ENCODE results near the gene SEMA5A.

The SEMA5A gene

DNA sequence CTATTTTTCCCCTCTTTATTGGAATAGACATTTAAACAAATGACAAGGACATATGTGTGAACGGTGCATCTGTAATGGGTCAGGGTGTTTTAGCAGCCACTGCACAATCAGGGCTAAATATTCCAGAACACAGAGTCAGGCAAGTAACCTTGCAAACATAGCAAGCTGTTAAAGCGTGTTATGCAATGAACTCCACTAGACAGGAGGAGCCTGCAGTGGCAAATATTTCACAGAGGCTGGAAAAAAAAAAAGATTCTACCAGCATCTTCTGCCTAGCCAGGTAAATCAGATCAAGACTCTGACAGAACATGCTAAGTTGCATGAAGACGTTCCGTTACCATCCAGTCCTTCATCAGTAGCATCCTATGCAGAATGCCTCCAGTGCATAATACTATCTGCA lies 171.8 kb downstream of the SEMA5A start:
- Histone ChIP-seq H3K4me1 (ENCODE audit: control insufficient read depth in 2 of 2, insufficient read depth in 2 of 2, low read length in 2 of 2) (no peaks in the 10 kb centered on the region), H3K9ac (ENCODE audit: low read depth in 1 of 2, low read length in 2 of 2) (no peak overlapping the region), H3K27me3 (ENCODE audit: control insufficient read depth in 2 of 2, insufficient read depth in 2 of 2, low read length in 2 of 2) (no peaks in the 10 kb centered on the region), H3K4me3 (ENCODE audit: low read length in 2 of 2) (no peak overlapping the region), H3K36me3 (ENCODE audit: control insufficient read depth in 2 of 2, insufficient read depth in 2 of 2, low read length in 2 of 2) (peaks cover 5 to 8% of the 10 kb centered on the region in 2 donors), H3K9me3 (ENCODE audit: control insufficient read depth in 2 of 2, low read length in 2 of 2) (no peaks in the 10 kb centered on the region), H3K27ac (ENCODE audit: low read depth in 2 of 2, low read length in 2 of 2) (no peak overlapping the region)

DNA sequence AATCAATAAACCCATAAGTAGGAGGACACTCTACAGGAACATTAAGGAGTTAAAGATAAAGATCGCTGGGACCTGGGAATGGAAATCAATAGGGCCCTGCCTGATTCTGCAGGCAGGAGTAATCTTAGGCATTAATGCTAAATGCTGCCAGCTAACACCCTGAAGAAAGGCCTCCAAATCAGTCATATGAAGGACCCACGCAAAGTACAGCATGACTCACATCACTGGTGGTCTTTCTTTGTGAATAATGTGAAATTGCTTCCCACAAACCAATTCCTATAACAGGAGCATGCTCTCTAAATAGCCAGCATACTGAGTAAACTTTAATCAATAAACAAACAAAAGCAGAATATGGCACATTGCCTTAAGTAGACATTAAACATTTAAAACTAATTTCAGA lies 172.3 kb downstream of the SEMA5A start:
- peaks cover 5 to 7% of the 10 kb centered on the region in 2 donors for H3K36me3 ChIP-seq (ENCODE audit: control insufficient read depth in 2 of 2, insufficient read depth in 2 of 2, low read length in 2 of 2)
- H3K27me3 ChIP-seq (ENCODE audit: control insufficient read depth in 2 of 2, insufficient read depth in 2 of 2, low read length in 2 of 2), result no peaks in the 10 kb centered on the region
- H3K27ac ChIP-seq (ENCODE audit: low read depth in 2 of 2, low read length in 2 of 2), result no peak overlapping the region
- H3K4me1 ChIP-seq (ENCODE audit: control insufficient read depth in 2 of 2, insufficient read depth in 2 of 2, low read length in 2 of 2), result no peaks in the 10 kb centered on the region
- no peak overlapping the region for H3K4me3 ChIP-seq (ENCODE audit: low read length in 2 of 2)
- no peaks in the 10 kb centered on the region for H3K9me3 ChIP-seq (ENCODE audit: control insufficient read depth in 2 of 2, low read length in 2 of 2)
- H3K9ac ChIP-seq (ENCODE audit: low read depth in 1 of 2, low read length in 2 of 2), result no peak overlapping the region

DNA sequence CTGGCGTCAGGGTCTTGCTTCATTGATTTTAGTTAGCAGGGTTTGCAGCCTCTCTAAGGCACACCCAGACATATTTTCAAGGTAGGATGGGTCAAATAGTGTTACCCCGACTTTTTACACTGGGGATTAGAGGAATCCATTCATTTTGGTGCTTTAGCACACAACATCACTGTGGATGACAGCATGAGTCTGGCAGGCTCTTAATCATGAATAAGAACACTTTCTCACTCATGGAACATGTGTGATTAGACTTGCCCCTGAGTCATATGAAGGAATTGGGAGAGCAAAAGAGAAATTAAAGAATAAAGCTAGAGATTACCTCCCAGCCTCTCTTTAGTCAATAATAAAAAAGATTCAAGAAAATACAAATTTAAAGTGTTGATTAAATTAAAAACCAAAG lies 175.6 kb downstream of the SEMA5A start:
- Histone ChIP-seq H3K36me3 (ENCODE audit: control insufficient read depth in 2 of 2, insufficient read depth in 2 of 2, low read length in 2 of 2) (peaks cover 4 to 5% of the 10 kb centered on the region in 2 donors), H3K27me3 (ENCODE audit: control insufficient read depth in 2 of 2, insufficient read depth in 2 of 2, low read length in 2 of 2) (no peaks in the 10 kb centered on the region), H3K27ac (ENCODE audit: low read depth in 2 of 2, low read length in 2 of 2) (no peak overlapping the region), H3K4me3 (ENCODE audit: low read length in 2 of 2) (no peak overlapping the region), H3K4me1 (ENCODE audit: control insufficient read depth in 2 of 2, insufficient read depth in 2 of 2, low read length in 2 of 2) (no peaks in the 10 kb centered on the region), H3K9ac (ENCODE audit: low read depth in 1 of 2, low read length in 2 of 2) (no peak overlapping the region), H3K9me3 (ENCODE audit: control insufficient read depth in 2 of 2, low read length in 2 of 2) (no peaks in the 10 kb centered on the region)

DNA sequence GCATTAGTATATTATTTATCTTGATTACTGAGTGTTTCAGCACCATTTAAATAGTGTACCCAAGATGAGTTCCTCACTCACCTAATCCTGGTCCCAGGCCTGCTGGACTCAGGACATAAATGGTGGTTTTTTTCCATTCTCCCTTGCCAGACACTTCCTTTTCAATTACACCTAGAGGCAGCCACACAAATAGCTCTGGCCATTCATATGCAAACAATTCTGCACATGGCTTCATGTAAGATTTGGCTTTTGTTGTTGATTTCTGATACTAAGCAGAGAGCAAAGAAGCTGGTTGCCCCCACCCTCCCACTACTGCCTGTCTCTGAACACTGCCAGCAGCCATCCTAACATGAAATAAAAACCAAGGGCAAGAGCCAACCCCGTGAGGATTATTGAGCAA lies 180.4 kb downstream of the SEMA5A start:
- Histone ChIP-seq H3K36me3 (ENCODE audit: control insufficient read depth in 2 of 2, insufficient read depth in 2 of 2, low read length in 2 of 2) (no peaks in the 10 kb centered on the region), H3K4me3 (ENCODE audit: low read length in 2 of 2) (no peak overlapping the region), H3K9me3 (ENCODE audit: control insufficient read depth in 2 of 2, low read length in 2 of 2) (no peaks in the 10 kb centered on the region), H3K4me1 (ENCODE audit: control insufficient read depth in 2 of 2, insufficient read depth in 2 of 2, low read length in 2 of 2) (no peaks in the 10 kb centered on the region), H3K27ac (ENCODE audit: low read depth in 2 of 2, low read length in 2 of 2) (no peak overlapping the region), H3K9ac (ENCODE audit: low read depth in 1 of 2, low read length in 2 of 2) (no peak overlapping the region), H3K27me3 (ENCODE audit: control insufficient read depth in 2 of 2, insufficient read depth in 2 of 2, low read length in 2 of 2) (no peaks in the 10 kb centered on the region)

DNA sequence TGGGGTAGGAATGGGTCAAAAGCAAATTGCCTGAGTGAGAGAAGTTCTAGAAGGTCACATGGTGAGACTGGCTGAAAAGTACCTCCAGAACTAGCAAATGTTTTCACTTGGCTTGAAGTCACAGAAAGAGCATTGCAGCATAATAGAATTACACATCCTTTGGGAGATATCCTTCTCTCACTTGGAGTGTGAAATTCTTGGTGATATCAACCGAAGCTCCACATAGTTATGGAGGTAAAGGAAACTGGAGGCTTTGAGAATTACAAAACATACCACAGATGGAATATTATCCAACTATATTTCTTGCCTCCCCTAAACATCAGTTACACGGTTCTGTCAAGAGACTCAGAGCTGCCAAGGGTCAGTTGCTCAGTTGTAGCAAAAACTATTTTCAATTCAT lies 182.4 kb downstream of the SEMA5A start:
- no peak overlapping the region for H3K27ac ChIP-seq (ENCODE audit: low read depth in 2 of 2, low read length in 2 of 2)
- no peak overlapping the region for H3K9ac ChIP-seq (ENCODE audit: low read depth in 1 of 2, low read length in 2 of 2)
- H3K9me3 ChIP-seq (ENCODE audit: control insufficient read depth in 2 of 2, low read length in 2 of 2), result no peaks in the 10 kb centered on the region
- no peaks in the 10 kb centered on the region for H3K36me3 ChIP-seq (ENCODE audit: control insufficient read depth in 2 of 2, insufficient read depth in 2 of 2, low read length in 2 of 2)
- H3K4me3 ChIP-seq (ENCODE audit: low read length in 2 of 2), result no peak overlapping the region
- H3K4me1 ChIP-seq (ENCODE audit: control insufficient read depth in 2 of 2, insufficient read depth in 2 of 2, low read length in 2 of 2), result no peaks in the 10 kb centered on the region
- H3K27me3 ChIP-seq (ENCODE audit: control insufficient read depth in 2 of 2, insufficient read depth in 2 of 2, low read length in 2 of 2), result no peaks in the 10 kb centered on the region

DNA sequence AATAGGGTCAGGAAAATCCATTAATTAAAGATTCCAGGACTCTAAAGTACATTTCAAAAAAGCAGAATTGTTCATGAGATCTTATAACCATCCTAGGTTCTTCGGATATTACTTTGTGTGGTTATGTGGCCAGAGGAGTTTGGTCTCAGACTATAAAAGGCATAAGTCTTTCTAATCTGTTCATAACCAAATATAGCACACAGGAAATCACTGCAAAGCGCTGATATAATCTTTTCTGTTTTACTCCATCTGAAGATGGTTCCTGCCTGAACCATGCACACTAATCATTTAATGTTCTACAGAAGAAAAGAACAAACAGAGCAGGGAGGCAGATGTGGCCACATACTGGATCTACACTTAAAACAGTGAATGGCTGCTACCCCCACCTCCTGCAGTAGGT lies 182.8 kb downstream of the SEMA5A start:
- Histone ChIP-seq H3K9me3 (ENCODE audit: control insufficient read depth in 2 of 2, low read length in 2 of 2) (no peaks in the 10 kb centered on the region), H3K36me3 (ENCODE audit: control insufficient read depth in 2 of 2, insufficient read depth in 2 of 2, low read length in 2 of 2) (no peaks in the 10 kb centered on the region), H3K4me3 (ENCODE audit: low read length in 2 of 2) (no peak overlapping the region), H3K27me3 (ENCODE audit: control insufficient read depth in 2 of 2, insufficient read depth in 2 of 2, low read length in 2 of 2) (no peaks in the 10 kb centered on the region), H3K9ac (ENCODE audit: low read depth in 1 of 2, low read length in 2 of 2) (no peak overlapping the region), H3K27ac (ENCODE audit: low read depth in 2 of 2, low read length in 2 of 2) (no peak overlapping the region), H3K4me1 (ENCODE audit: control insufficient read depth in 2 of 2, insufficient read depth in 2 of 2, low read length in 2 of 2) (no peaks in the 10 kb centered on the region)

DNA sequence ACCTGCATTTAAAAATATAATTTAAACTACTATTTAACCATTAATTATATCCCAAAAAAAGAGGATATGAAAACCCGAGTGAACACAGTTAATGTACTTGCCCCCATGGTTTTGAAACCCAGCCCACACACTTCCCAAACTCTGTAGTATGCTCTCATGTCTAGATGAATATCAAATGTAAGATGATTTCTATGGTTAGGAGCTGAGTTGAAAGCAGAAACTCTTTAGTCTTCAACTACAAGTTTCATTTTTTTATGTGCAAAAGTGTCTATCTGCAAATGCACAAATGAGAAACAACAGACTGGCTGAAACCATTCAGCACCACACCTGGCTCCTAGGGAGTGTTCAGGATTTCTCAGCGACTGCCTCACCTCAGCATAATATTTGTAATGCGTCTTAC lies 183.3 kb downstream of the SEMA5A start:
- Histone ChIP-seq H3K36me3 (ENCODE audit: control insufficient read depth in 2 of 2, insufficient read depth in 2 of 2, low read length in 2 of 2) (no peaks in the 10 kb centered on the region), H3K9ac (ENCODE audit: low read depth in 1 of 2, low read length in 2 of 2) (no peak overlapping the region), H3K4me3 (ENCODE audit: low read length in 2 of 2) (no peak overlapping the region), H3K9me3 (ENCODE audit: control insufficient read depth in 2 of 2, low read length in 2 of 2) (no peaks in the 10 kb centered on the region), H3K4me1 (ENCODE audit: control insufficient read depth in 2 of 2, insufficient read depth in 2 of 2, low read length in 2 of 2) (no peaks in the 10 kb centered on the region), H3K27me3 (ENCODE audit: control insufficient read depth in 2 of 2, insufficient read depth in 2 of 2, low read length in 2 of 2) (no peaks in the 10 kb centered on the region), H3K27ac (ENCODE audit: low read depth in 2 of 2, low read length in 2 of 2) (no peak overlapping the region)

DNA sequence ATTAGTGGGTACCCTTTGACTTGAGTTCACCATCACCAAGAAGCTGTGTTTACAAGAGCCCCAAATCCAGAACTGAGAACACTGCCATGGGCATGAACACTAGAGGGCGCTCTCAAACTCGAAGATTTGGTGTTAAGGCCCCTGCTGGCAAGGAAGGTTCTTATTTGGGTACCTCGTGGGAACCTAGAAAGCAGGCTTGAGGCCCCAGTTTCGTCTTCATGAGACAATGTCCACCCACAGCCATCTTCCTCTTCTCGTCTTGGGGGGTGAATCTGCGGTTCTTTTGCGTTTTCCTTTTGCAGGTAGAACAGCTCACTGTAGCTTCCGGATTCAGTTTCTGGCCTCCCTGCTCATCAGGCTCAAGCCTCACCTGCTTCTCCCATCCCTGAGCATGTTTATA lies 184.0 kb downstream of the SEMA5A start:
- Histone ChIP-seq H3K27me3 (ENCODE audit: control insufficient read depth in 2 of 2, insufficient read depth in 2 of 2, low read length in 2 of 2) (no peaks in the 10 kb centered on the region), H3K9me3 (ENCODE audit: control insufficient read depth in 2 of 2, low read length in 2 of 2) (no peaks in the 10 kb centered on the region), H3K4me3 (ENCODE audit: low read length in 2 of 2) (no peak overlapping the region), H3K9ac (ENCODE audit: low read depth in 1 of 2, low read length in 2 of 2) (no peak overlapping the region), H3K36me3 (ENCODE audit: control insufficient read depth in 2 of 2, insufficient read depth in 2 of 2, low read length in 2 of 2) (no peaks in the 10 kb centered on the region), H3K4me1 (ENCODE audit: control insufficient read depth in 2 of 2, insufficient read depth in 2 of 2, low read length in 2 of 2) (no peaks in the 10 kb centered on the region), H3K27ac (ENCODE audit: low read depth in 2 of 2, low read length in 2 of 2) (no peak overlapping the region)

DNA sequence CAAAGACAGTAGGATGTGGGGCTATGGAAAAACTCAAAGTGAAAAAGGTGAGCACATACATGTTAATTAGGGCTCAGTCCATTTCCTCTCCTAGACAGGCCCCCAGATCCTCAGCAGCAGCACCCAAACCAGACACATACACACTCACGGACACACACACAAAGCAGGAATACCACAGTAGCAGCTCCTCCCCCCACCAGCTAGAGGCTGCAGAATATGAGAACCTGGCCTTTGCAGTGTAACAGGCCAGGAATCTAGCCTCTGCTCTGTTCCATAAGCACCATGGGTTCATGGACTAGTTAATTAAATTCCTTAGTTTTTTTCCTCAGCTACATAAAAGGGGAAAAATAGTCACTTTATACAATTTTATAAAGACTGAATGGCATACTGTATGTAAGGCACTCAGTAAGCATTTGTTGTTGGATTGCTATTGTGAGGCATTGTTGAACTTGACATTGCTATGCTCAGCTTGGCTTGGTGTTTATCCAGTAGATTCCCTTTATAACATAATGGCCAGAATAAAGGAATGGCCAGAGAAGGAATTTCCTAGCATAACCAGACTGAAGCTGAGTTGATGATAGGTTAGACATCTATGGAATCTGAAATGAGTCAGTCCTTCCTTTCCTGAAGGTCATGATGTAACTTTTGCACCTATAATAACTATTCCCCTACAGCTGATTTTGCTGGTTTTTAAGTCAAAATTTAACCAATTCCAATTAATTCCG lies 186.8 kb downstream of the SEMA5A start:
- Histone ChIP-seq H3K36me3 (ENCODE audit: control insufficient read depth in 2 of 2, insufficient read depth in 2 of 2, low read length in 2 of 2) (no peaks in the 10 kb centered on the region), H3K4me1 (ENCODE audit: control insufficient read depth in 2 of 2, insufficient read depth in 2 of 2, low read length in 2 of 2) (peaks cover 0 to 3% of the 10 kb centered on the region in 2 donors)

DNA sequence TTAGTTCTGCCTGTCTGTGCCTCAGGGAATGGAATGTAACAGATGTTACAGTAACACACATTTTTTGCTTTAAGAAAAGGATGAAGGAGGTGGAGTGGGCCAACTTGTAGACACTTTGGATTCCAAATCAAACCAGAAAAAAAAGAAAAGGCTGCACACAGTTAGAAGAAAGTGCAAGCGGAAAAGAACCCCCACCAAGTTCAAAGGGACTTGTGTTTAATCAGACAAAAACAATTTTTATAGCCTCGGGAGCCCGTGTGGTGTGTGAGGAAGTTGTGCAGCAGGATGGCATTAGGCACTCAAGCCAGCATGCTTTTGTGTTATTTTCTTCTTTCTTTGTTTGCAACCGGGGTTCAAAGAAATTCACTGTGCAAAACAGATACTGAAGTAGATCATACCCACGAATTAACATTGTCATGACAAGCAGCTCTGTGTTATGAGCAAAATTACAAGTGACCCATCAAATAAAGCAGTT lies 189.5 kb downstream of the SEMA5A start:
- Histone ChIP-seq H3K4me1 (ENCODE audit: control insufficient read depth in 2 of 2, insufficient read depth in 2 of 2, low read length in 2 of 2) (peaks cover 0 to 3% of the 10 kb centered on the region in 2 donors), H3K4me3 (ENCODE audit: low read length in 2 of 2) (no peak overlapping the region), H3K9me3 (ENCODE audit: control insufficient read depth in 2 of 2, low read length in 2 of 2) (no peaks in the 10 kb centered on the region), H3K27me3 (ENCODE audit: control insufficient read depth in 2 of 2, insufficient read depth in 2 of 2, low read length in 2 of 2) (no peaks in the 10 kb centered on the region), H3K9ac (ENCODE audit: low read depth in 1 of 2, low read length in 2 of 2) (no peak overlapping the region), H3K36me3 (ENCODE audit: control insufficient read depth in 2 of 2, insufficient read depth in 2 of 2, low read length in 2 of 2) (no peaks in the 10 kb centered on the region), H3K27ac (ENCODE audit: low read depth in 2 of 2, low read length in 2 of 2) (no peak overlapping the region)

More for the DNA sequence above, 186.8 kb downstream of the SEMA5A start:
- Histone ChIP-seq H3K9ac (ENCODE audit: low read depth in 1 of 2, low read length in 2 of 2) (no peak overlapping the region), H3K4me3 (ENCODE audit: low read length in 2 of 2) (no peak overlapping the region), H3K27me3 (ENCODE audit: control insufficient read depth in 2 of 2, insufficient read depth in 2 of 2, low read length in 2 of 2) (no peaks in the 10 kb centered on the region), H3K9me3 (ENCODE audit: control insufficient read depth in 2 of 2, low read length in 2 of 2) (no peaks in the 10 kb centered on the region), H3K27ac (ENCODE audit: low read depth in 2 of 2, low read length in 2 of 2) (no peak overlapping the region)

Data from mucosa of rectum (tissue), 2 donors.